Measurements from ENCODE around the gene C12orf43.

GRCh38 chr12:121050725-121051124 is 34.4 kb upstream of the C12orf43 start:
- TF ChIP-seq POLR2AphosphoS5 (IDR thresholded peaks at IDR 0.05; ENCODE audit: low read depth) (no peak), CTCF (IDR thresholded peaks at IDR 0.05; ENCODE audit: insufficient read depth, low read length) (no peak), GABPA (IDR thresholded peaks at IDR 0.05; ENCODE audit: low read depth) (no peak), REST (IDR thresholded peaks at IDR 0.05; ENCODE audit: insufficient replicate concordance, low read depth) (no peak), SPI1 (IDR thresholded peaks at IDR 0.05; ENCODE audit: borderline replicate concordance, low read depth) (no peak)

All from HL-60 (cell line).